ENCODE data around the gene CAMK1G. TPM values are rescaled to one million over a fixed set of nuclear protein-coding genes. Genes with fewer than 3 reads are reported as not detected.
A peak's percentile ranks its signal among the peaks of the same experiment; 100 is the strongest.

Gene CAMK1G
- total and polyA plus RNA-seq, 9 donors, result 7.6 to 20.2 (median 12.0) TPM

GRCh38 chr1:209565759-209566678 lies 17.5 kb upstream of the CAMK1G start:
- Histone ChIP-seq H3K4me1 (ENCODE audit: insufficient read depth) (no peaks in the 10 kb centered on the region), H3K4me3 (no peak overlapping the region), H3K27me3 (no peaks in the 10 kb centered on the region), H3K27ac (no peak overlapping the region), H3K9me3 (no peaks in the 10 kb centered on the region), H3K36me3 (no peaks in the 10 kb centered on the region)
- TF ChIP-seq EP300 (IDR thresholded peaks at IDR 0.05) (no peak), POLR2A (IDR thresholded peaks at IDR 0.05) (no peak), CTCF (IDR thresholded peaks at IDR 0.05) (no peak)
- intact Hi-C loops (cut with DNase I), result no loop called here
- 38 to 39% (median 38%) methylated on average over 15 of the region's 15 CpGs for WGBS, 3 donors
- peak; percentile 44 to 70 (median 52) for DNase-seq

- Histone ChIP-seq H3K4me1 (ENCODE audit: insufficient read depth) (no peaks in the 10 kb centered on the region), H3K27ac (no peak overlapping the region), H3K4me3 (no peak overlapping the region), H3K36me3 (no peaks in the 10 kb centered on the region), H3K9me3 (no peaks in the 10 kb centered on the region), H3K27me3 (no peaks in the 10 kb centered on the region)
- no peak for DNase-seq
- intact Hi-C loops (cut with DNase I), result no loop called here
- 12 to 19% (median 13%) methylated on average over 1 of the region's 1 CpG for WGBS, 3 donors
- TF ChIP-seq CTCF (IDR thresholded peaks at IDR 0.05) (no peak), EP300 (IDR thresholded peaks at IDR 0.05) (no peak), POLR2A (IDR thresholded peaks at IDR 0.05) (no peak)
Measured at GRCh38 chr1:209567698-209568175, 15.8 kb upstream of the CAMK1G start.

GRCh38 chr1:209569455-209570207 lies 13.9 kb upstream of the CAMK1G start:
- peak; percentile 68 to 84 (median 81) for DNase-seq
- H3K4me1 ChIP-seq (ENCODE audit: insufficient read depth), result no peaks in the 10 kb centered on the region
- WGBS, 3 donors, result 8 to 10% (median 10%) methylated on average over 9 of the region's 9 CpGs
- intact Hi-C loops (cut with DNase I), result loop anchor here in 2 of 4 donors (5.0 to 10.0 kb wide), 2 partner anchors 188 to 265 kb away; partner anchors contain the start of gene TRAF3IP3 (in 1 of the 2)
- no peaks in the 10 kb centered on the region for H3K27me3 ChIP-seq
- TF ChIP-seq POLR2A (IDR thresholded peaks at IDR 0.05) (no peak), CTCF (IDR thresholded peaks at IDR 0.05) (peak; percentile 45 to 78 (median 71)), EP300 (IDR thresholded peaks at IDR 0.05) (no peak)
- H3K27ac ChIP-seq, result no peak overlapping the region
- H3K4me3 ChIP-seq, result no peak overlapping the region
- H3K36me3 ChIP-seq, result no peaks in the 10 kb centered on the region
- no peaks in the 10 kb centered on the region for H3K9me3 ChIP-seq

- Histone ChIP-seq H3K27ac (no peak overlapping the region), H3K27me3 (no peaks in the 10 kb centered on the region), H3K36me3 (no peaks in the 10 kb centered on the region), H3K9me3 (no peaks in the 10 kb centered on the region), H3K4me3 (no peak overlapping the region), H3K4me1 (ENCODE audit: insufficient read depth) (no peaks in the 10 kb centered on the region)
- WGBS, 3 donors, result 60 to 66% (median 64%) methylated on average over 3 of the region's 3 CpGs
- intact Hi-C loops (cut with DNase I), result loop anchor here in 2 of 4 donors (5.0 to 10.0 kb wide), 2 partner anchors 187 to 264 kb away; partner anchors contain the start of gene TRAF3IP3 (in 1 of the 2)
- no peak for DNase-seq
- no peak for TF ChIP-seq CTCF (IDR thresholded peaks at IDR 0.05)
- no peak for TF ChIP-seq EP300 (IDR thresholded peaks at IDR 0.05)
- TF ChIP-seq POLR2A (IDR thresholded peaks at IDR 0.05), result no peak
Measured at GRCh38 chr1:209570743-209571142, 12.8 kb upstream of the CAMK1G start.

Measured in ovary (tissue), 9 donors.